ENCODE data around the gene KRTAP23-1.

Gene KRTAP23-1, protein sequence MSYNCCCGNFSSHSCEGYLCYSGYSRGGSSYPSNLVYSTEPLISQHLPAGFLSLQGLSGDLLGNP

GRCh38 chr21:30348506-30348905, at the start of gene KRTAP23-1:
KRTAP23-1 (minus strand) TSS chr21:30348606; CDS start chr21:30348606, 0 bp downstream.
- no peak for DNase-seq (ENCODE audit: low spot score)

DNA sequence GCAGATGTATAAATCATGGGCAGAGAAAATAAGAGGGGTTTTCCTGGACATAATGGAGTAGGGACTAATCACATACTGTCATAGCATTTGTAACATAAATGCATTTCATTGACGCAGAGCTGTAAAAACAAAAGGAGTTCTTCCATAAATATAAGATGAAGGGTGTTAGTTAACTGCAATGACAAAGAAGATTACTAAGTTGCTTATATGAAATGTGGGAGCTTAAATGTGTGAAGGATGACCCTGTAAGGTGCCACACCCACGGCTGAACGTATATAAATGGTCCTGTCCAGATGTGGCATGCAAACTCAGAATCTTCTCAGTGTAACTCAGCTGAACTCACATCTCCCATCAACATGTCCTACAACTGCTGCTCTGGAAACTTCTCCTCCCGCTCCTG, 47.3 kb upstream of the KRTAP23-1 start, which contains the start of gene KRTAP13-1:
TSS of gene KRTAP13-1 (plus strand) at position 301 of the 400 bp plus-strand sequence. CDS start at position 357, 56 bp downstream.
- DNase-seq (ENCODE audit: low spot score) = no peak

DNA sequence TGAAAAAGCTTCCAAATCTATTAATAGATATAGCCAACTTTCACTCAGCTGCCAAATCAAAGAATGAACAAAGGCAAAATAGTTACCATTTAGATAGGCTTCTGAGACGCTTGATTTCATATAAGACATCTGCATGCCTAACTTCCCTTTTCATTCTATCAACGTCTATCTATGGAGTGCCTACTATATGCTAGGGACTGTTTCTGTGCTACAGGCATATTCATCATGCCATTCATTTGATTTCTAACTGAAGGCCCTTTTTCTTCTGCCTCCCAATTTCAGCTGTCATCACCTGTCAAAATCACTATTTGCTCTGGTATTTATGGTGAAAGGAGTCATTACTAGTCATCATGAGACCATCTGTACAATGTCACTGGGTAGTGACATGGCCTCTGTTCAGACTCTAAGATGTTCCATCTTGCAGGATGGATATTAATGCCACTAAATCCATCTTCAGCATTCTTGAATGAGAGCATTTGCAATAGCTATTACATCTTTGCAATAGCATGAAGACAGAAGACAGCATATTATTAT, 43.2 kb upstream of the KRTAP23-1 start:
- DNase-seq (ENCODE audit: low spot score) = no peak

GRCh38 chr21:30382201-30382600, 33.8 kb upstream of the KRTAP23-1 start:
- no peak for DNase-seq (ENCODE audit: low spot score)

DNA sequence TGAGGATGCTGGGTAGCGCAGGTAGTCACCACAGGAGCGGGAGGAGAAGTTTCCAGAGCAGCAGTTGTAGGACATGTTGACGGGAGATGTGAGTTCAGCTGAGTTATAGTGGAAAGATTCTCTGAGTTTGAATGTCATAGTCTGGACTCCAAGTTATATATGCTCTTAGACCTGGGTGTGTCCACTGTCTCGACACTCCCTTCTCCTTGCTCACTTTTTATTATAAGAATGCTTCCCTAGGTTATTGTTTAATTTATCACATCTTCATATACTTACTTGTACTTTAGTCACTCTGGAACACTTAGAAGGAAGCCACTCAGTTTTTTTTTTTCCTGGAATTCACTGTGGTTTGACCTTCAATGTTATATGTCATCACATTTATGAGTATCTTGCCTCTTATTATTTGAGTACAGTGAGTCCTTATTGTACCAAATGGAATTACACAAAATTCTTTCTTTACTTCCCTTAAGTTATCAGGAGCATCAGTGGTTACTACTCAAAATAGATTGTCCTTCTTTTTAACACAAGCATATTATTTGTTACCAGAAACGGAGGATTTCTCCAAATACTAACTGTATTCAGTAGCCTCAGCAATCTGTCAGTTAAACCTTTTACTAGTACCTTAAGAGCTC, 23.8 kb upstream of the KRTAP23-1 start, which contains the start of gene KRTAP13-2:
TSS of gene KRTAP13-2 (minus strand) at position 133 of the 632 bp plus-strand sequence. CDS start at position 75, 58 bp downstream.
- no peak for DNase-seq (ENCODE audit: low spot score)

GRCh38 chr21:30355906-30356305, 7.5 kb upstream of the KRTAP23-1 start:
- no peak for DNase-seq (ENCODE audit: low spot score)

DNA sequence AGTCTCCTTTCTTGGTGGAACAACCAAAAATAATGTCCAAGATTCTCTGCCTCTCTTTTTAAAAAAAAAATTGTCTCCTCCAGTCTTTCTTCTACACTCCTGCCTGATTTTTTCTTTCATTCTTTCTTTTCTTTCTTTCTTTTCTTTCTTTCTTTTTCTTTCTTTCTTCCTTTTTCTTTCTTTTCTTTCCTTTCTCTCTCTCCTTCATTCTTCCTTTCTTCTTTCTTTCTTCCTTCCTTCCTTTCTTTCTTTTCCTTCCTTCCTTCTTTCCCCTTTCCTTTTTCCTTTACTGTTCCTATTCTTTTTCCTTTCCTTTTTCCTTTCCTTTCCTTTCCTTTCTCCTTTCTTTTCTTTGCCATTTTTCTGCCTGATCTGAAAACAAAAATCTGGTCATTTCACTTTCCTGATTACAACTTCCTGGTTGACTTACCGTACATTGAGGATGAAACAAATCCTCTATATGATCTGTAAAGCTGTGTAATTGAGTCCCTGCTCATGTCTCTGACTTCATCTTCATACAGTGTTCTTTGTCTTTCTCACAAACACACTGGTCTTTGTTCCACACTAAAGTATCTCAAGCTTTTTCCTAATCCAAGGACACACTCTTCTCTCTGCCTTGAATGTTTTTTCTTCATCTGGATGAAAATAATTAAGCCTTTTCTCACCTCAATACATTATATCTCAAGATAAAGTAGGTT, 6.1 kb upstream of the KRTAP23-1 start:
- no peak for DNase-seq (ENCODE audit: low spot score)

DNA sequence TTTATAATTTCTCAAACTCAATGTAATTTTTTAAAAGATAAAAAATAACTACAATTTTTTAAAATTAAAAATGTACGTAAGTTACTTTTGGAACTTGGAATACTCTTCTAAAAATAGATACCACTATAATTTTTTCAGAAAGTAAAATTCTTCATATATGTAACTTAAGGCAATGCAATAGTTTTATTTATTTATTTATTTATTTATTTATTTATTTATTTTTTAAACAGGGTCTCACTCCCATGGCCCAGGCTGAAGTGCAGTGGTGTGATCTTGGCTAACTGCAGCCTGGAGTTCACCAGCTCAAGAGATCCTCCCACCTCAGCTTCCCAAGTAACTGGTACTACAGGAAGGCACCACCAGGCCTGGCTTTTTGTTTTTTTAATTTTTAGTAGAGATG, 3.1 kb upstream of the KRTAP23-1 start:
- DNase-seq (ENCODE audit: low spot score) = no peak

- DNase-seq (ENCODE audit: low spot score) = no peak
These were observed 1.2 kb upstream of the KRTAP23-1 start for GRCh38 chr21:30349572-30349971.

DNA sequence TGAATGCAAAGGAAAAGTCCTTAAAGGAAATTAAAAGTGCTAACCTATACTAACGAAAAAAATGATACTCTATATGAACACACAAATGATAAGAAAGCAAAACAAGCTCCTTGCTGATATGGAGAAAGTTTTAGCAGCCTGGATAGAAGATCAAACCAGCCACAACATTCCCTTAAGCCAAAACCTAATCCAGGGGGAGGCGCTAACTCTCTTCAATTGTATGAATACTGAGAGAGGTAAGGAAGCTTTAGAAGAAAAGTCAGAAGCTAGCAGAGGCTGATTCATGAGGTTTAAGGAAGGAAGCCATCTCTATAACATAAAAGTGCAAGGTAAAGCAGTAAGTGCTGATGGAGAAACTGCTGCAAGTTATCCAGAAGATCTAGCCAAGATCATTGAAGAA, 3.4 kb downstream of the KRTAP23-1 start:
- no peak for DNase-seq (ENCODE audit: low spot score)

DNA sequence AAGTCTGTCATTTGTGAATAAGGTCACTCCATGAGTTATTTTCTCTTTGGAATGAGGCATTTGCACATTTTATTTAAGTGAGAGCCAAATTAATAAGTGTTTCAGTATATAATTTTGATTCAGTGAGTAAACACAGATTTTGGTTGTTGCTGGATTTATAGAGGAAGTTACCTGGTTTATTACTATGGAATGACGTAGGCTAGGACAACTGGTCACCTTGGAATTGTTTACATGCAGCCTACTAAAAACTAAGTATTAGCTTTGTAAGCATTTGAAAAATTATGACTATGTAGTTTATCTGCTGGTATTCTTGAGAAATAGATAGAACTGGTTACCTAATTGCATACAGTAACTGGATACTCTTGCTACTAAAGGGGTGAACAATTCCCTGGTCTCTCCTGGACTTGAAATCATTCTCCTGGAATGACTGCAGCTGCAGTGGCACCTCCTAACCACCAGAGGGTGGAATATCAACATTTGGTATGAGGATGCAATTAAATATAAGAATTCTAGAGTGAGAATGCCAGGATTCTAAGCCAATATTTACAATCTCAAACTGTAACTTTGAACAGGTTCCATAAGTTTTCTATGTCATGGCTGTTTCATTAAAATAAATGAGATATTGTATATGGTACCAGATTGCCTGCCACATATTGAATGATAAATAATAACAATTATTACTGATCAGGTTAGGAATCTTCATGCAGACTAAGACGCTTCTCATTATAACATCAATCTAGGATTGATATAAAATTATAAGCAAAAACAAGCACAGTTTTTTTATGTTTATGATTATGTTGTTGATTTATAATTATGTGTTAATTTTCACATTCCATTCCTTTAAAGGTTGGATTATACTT, 7.5 kb downstream of the KRTAP23-1 start:
- peak; percentile 17 for DNase-seq (ENCODE audit: low spot score)

DNA sequence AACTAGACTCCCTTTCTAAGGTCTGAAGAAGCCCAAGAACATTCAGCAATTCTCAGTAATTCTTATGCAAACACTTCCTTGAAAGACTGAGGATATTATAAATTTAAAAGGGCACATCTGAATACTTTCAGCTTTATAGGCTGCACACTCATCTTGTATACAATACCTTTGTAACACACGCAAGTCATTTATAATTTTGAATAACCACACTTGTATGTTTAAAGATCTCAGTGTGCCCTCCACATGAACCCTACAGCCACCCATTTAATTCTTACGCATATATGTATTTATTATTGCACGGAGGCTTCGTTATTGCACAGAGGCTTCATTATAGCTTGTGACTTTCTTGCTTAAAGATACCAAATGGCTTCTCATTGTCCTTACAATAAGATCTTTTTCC, 9.7 kb downstream of the KRTAP23-1 start:
- no peak for DNase-seq (ENCODE audit: low spot score)

- no peak for DNase-seq (ENCODE audit: low spot score)
These were observed 10.6 kb downstream of the KRTAP23-1 start for GRCh38 chr21:30337772-30338171.

DNA sequence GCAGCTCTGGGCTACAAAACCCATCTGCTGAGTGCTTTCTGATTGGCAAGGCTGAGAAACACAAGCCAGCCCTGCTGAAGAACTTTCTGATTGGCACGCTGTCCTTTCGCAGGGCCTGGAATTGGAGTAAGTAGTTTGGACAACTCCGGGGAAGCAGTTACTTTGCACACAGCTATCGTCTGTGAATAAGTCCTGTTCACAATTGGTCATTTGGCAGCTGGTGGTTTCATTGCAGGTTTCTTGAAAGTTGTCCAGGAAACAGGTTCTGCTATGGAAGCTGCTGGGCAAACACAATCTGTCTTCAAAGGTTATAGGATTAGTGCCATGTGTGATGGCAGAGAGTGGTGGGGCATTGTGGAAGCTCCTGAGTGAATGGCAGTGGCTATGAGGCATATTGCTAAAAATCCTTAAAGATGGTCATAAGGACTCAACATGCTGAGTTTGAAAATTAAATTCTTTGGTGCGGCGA, 11.1 kb downstream of the KRTAP23-1 start, which contains the start of gene KRTAP27-1:
TSS of gene KRTAP27-1 (minus strand) at position 419 of the 469 bp plus-strand sequence. CDS start at position 393, 26 bp downstream.
- DNase-seq (ENCODE audit: low spot score) = no peak

- DNase-seq (ENCODE audit: low spot score) = no peak
These were observed 11.8 kb downstream of the KRTAP23-1 start for GRCh38 chr21:30336596-30336995.

GRCh38 chr21:30333736-30334135, 14.7 kb downstream of the KRTAP23-1 start:
- no peak for DNase-seq (ENCODE audit: low spot score)

DNA sequence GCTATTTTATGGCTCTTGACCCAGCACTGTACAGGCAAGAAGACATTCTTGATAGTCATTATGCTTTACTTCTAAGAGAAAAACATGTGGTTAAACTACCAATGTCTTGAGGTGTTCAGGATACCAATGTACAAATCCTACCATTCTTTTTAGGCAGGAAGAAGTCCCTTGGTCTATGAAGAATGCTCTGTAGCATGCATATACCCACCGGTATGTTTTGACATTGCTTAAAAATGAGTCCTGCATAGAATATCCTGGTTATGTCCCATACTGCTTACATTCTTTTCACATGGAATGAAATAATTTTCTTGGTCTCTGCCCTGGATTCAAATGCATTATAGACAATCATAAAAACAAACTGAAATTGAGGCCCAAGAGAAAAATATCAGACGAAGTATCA, 15.7 kb downstream of the KRTAP23-1 start:
- DNase-seq (ENCODE audit: low spot score) = no peak

- DNase-seq (ENCODE audit: low spot score) = no peak
These were observed 19.1 kb downstream of the KRTAP23-1 start for GRCh38 chr21:30329203-30329875.

DNA sequence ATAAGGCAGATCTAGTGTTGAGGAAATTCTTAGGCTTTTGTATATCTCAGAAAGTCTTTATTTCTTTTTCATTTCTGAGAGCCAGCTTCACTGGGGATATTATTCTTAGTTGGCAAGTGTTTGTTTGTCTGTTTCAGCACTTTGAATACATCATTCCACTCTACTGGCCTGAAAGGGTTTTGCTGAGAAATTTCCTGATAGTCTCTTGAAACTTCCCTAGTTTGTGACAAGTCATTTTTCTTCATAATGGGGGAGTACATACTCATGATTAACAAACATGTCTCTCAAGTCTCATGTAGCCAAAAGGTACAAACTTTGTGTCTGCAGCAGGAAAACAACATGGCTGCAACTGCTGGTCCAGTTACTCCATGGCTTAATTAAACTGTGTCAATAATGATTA, 22.0 kb downstream of the KRTAP23-1 start:
- no peak for DNase-seq (ENCODE audit: low spot score)

GRCh38 chr21:30320215-30320614, 28.2 kb downstream of the KRTAP23-1 start, which contains the start of gene KRTAP26-1:
KRTAP26-1 (minus strand) TSS chr21:30320315; CDS start chr21:30320035, 280 bp downstream.
- DNase-seq (ENCODE audit: low spot score) = no peak

DNA sequence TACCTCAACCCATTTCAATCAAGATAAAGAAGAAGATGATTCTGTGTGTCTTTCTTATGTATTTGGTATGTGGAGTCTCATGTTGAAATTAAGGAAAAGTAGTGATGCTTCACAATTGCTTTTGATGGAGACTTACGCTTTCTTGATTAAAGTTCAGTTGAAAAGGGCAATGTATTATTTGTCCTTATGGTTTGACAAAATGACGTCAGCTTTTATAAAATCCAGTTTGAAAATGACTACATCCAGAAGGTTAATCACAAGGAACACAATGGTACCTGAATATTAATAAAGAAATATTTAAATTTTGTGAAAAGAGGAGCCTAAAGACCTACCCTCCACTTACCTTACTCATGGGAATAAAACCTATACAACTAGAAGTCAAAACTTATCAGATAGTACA, 32.7 kb downstream of the KRTAP23-1 start:
- DNase-seq (ENCODE audit: low spot score) = no peak
